Measurements from ENCODE around the gene PLAGL2.

- TF ChIP-seq CTCF (IDR thresholded peaks at IDR 0.05) (no peak), ZFX (IDR thresholded peaks at IDR 0.05; ENCODE audit: borderline replicate concordance) (no peak)
These were observed 31.2 kb upstream of the PLAGL2 start for GRCh38 chr20:32238483-32239425.

All from 22Rv1 (cell line).